Measurements from ENCODE around the gene TMEM140. TPM values are rescaled to one million over a fixed set of nuclear protein-coding genes. Genes with fewer than 3 reads are reported as not detected.

The TMEM140 gene
- total and polyA plus RNA-seq, 2 experiments from 2014 or later: 10.4 TPM; not detected in 1

GRCh38 chr7:135151132-135151531 lies 3.3 kb downstream of the TMEM140 start:
- H3K27ac ChIP-seq: no peak overlapping the region
- TF ChIP-seq, protein P1, sequence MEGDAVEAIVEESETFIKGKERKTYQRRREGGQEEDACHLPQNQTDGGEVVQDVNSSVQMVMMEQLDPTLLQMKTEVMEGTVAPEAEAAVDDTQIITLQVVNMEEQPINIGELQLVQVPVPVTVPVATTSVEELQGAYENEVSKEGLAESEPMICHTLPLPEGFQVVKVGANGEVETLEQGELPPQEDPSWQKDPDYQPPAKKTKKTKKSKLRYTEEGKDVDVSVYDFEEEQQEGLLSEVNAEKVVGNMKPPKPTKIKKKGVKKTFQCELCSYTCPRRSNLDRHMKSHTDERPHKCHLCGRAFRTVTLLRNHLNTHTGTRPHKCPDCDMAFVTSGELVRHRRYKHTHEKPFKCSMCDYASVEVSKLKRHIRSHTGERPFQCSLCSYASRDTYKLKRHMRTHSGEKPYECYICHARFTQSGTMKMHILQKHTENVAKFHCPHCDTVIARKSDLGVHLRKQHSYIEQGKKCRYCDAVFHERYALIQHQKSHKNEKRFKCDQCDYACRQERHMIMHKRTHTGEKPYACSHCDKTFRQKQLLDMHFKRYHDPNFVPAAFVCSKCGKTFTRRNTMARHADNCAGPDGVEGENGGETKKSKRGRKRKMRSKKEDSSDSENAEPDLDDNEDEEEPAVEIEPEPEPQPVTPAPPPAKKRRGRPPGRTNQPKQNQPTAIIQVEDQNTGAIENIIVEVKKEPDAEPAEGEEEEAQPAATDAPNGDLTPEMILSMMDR (IDR thresholded peaks at IDR 0.05; ENCODE audit: low read depth, low read length): no peak

DNA sequence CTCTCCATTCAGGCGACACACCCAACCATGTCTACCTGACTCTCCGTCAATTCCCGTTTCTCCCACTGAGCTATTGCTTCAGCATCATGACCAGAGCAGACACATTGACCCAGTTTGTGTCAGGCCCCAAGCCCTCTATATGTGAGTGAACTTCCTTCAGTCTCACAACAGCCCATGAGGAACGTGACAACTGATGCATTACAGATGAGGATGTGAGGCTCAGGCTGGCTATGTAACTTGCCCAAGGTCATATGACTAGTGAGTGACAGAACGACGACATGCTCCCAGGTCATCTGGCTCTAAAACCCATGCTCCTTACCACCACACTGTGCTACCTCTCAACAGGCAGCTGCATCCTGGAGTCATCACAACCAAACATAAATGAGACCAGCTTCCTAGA lies 3.7 kb downstream of the TMEM140 start:
- Histone ChIP-seq H3K36me3 (no peaks in the 10 kb centered on the region), H3K4me1 (ENCODE audit: low read depth) (no peaks in the 10 kb centered on the region), H3K4me3 (no peak overlapping the region), H3K9me3 (ENCODE audit: low read depth) (no peaks in the 10 kb centered on the region), H3K27ac (no peak overlapping the region), H3K27me3 (no peaks in the 10 kb centered on the region)
- TF ChIP-seq, protein P1 (IDR thresholded peaks at IDR 0.05; ENCODE audit: low read depth, low read length): no peak
- no peak for DNase-seq (ENCODE audit: low read depth in 1 of 2, low spot score in 1 of 2)

More at GRCh38 chr7:135151132-135151531, 3.3 kb downstream of the TMEM140 start:
- Histone ChIP-seq H3K9me3 (ENCODE audit: low read depth) (no peaks in the 10 kb centered on the region), H3K4me3 (no peak overlapping the region), H3K27me3 (no peaks in the 10 kb centered on the region), H3K36me3 (no peaks in the 10 kb centered on the region), H3K4me1 (ENCODE audit: low read depth) (no peaks in the 10 kb centered on the region)
- no peak for DNase-seq (ENCODE audit: low read depth in 1 of 2, low spot score in 1 of 2)

DNA sequence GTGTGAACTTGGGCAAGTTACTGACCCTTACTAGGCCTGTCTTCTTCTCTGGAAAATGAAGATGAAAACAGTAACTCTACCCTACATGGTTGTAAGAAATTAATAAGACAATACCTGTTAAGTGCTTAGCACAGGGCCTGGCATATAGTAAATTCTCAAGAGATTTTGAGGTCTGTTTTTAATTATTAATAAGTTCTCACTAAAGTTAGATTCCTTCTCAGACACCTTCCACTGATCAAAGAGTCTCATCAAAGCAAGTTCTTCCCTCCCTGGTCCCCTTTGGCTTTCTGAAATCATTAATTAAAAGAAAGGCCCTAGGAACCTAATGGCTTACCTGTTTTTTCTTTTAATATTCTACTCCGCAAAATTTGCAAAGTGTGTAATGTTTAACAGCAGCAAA lies 4.6 kb downstream of the TMEM140 start:
- Histone ChIP-seq H3K27me3 (no peaks in the 10 kb centered on the region), H3K4me3 (no peak overlapping the region), H3K9me3 (ENCODE audit: low read depth) (no peaks in the 10 kb centered on the region), H3K36me3 (no peaks in the 10 kb centered on the region), H3K4me1 (ENCODE audit: low read depth) (no peaks in the 10 kb centered on the region), H3K27ac (no peak overlapping the region)
- no peak for DNase-seq (ENCODE audit: low read depth in 1 of 2, low spot score in 1 of 2)
- TF ChIP-seq, protein P1 (IDR thresholded peaks at IDR 0.05; ENCODE audit: low read depth, low read length): no peak

- no peaks in the 10 kb centered on the region for H3K27me3 ChIP-seq
- DNase-seq (ENCODE audit: low read depth in 1 of 2, low spot score in 1 of 2): no peak
- TF ChIP-seq, protein P1 (IDR thresholded peaks at IDR 0.05; ENCODE audit: low read depth, low read length): no peak
- H3K27ac ChIP-seq: no peak overlapping the region
- H3K9me3 ChIP-seq (ENCODE audit: low read depth): no peaks in the 10 kb centered on the region
- H3K36me3 ChIP-seq: no peaks in the 10 kb centered on the region
- H3K4me3 ChIP-seq: no peak overlapping the region
- no peaks in the 10 kb centered on the region for H3K4me1 ChIP-seq (ENCODE audit: low read depth)
Measured at GRCh38 chr7:135154734-135155133, 6.9 kb downstream of the TMEM140 start.

DNA sequence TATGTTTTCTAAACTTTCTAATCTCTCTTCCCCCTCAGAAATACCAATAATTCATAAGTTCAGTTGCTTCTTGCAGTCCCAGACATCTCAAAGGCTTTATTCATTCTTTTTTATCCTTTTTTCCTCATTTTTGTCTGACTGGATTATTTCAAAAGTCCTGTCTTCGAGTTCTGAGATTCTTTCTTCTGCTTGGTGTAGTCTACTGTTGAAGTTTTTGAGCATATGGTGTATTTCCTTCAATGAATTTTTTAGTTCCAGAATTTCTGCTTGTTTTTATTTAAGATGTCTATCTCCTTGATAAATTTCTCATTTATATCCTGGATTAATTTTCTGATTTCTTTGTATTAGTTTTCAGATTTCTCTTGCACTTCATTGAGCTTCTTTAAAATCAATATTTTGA lies 8.4 kb downstream of the TMEM140 start:
- Histone ChIP-seq H3K4me1 (ENCODE audit: low read depth) (peaks cover 10% of the 10 kb centered on the region), H3K4me3 (no peak overlapping the region), H3K9me3 (ENCODE audit: low read depth) (no peaks in the 10 kb centered on the region), H3K36me3 (no peaks in the 10 kb centered on the region), H3K27ac (no peak overlapping the region), H3K27me3 (no peaks in the 10 kb centered on the region)
- TF ChIP-seq, protein P1 (IDR thresholded peaks at IDR 0.05; ENCODE audit: low read depth, low read length): no peak
- no peak for DNase-seq (ENCODE audit: low read depth in 1 of 2, low spot score in 1 of 2)
